Activated naive CD8-positive, alpha-beta T cell treated with anti-CD3 and anti-CD28 coated beads, Interleukin-2, amount 50 U/mL, for 24 hours (primary cell): Measurements from ENCODE around the gene SEC22A.
A peak's percentile ranks its signal among the peaks of the same experiment; 100 is the strongest.

ENCODE experiments used
- ATAC-seq: fragments of 150-1000 bp; cut with Tn5 transposase; one replicate; pipeline ENCODE4 v1.10.0; 2021
- DNase-seq: peaks from one replicate; pipeline ENCODE4 v3.0.0; 2021
- H3K27ac Mint-ChIP-seq: one replicate; pipeline ENCODE4 v1.8.0; 2021; ENCODE audit warnings: mild to moderate bottlenecking, mixed read lengths
- H3K27me3 Mint-ChIP-seq: one replicate; pipeline ENCODE4 v1.8.0; 2021; ENCODE audit warnings: mixed read lengths
- H3K36me3 Mint-ChIP-seq: one replicate; pipeline ENCODE4 v1.8.0; 2021; ENCODE audit warnings: low read depth, mixed read lengths
- H3K4me1 Mint-ChIP-seq: one replicate; pipeline ENCODE4 v1.8.0; 2021; ENCODE audit warnings: mixed read lengths
- H3K4me3 Mint-ChIP-seq: one replicate; pipeline ENCODE4 v1.8.0; 2021; ENCODE audit warnings: mild to moderate bottlenecking, moderate library complexity, mixed read lengths
- H3K9me3 Mint-ChIP-seq: one replicate; pipeline ENCODE4 v1.8.0; 2021; ENCODE audit warnings: mixed read lengths

SEC22A gene

DNA sequence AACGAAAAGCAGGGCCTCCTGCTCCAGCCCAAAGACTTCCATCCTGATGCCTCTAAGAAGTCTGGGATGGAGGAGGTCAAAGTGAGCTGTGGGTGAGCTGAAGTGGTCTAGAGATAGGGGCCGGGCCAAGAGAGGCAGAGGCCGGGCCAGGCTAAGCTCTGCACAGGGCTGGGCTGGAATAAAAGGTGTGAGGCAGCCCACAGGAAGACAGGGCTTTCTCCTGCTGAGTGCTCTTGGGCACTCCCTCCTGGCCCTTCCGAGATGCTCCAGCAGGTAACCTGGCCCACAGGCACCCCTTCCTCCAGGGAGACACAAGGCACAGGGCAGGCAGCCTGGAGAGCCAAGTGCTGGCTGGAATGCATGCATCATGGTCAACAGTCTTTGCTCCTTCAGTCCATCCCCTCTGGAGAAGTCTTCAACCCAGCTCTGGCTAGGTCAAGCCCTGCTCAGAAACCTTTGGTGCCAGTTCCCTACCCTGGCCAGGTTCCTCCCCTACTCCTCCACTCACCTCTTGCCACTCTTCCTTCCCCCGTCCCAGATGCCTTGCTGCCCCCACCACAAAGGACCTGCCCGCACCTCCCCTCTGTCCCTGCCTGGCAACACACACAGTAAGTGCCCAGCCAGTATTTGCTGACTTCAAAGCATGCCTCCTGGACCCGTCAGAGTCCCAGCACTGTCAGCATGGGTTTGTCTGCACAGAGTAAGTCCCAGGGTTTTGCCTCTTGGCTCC is 93.6 kb downstream of the SEC22A start:
- no peak overlapping the region for H3K4me3 Mint-ChIP-seq
- DNase-seq (no peak), ATAC-seq (no peak)
- H3K27ac Mint-ChIP-seq, result no peak overlapping the region
- no peaks in the 10 kb centered on the region for H3K9me3 Mint-ChIP-seq
- no peaks in the 10 kb centered on the region for H3K36me3 Mint-ChIP-seq
- H3K4me1 Mint-ChIP-seq, result no peaks in the 10 kb centered on the region
- H3K27me3 Mint-ChIP-seq, result no peaks in the 10 kb centered on the region

DNA sequence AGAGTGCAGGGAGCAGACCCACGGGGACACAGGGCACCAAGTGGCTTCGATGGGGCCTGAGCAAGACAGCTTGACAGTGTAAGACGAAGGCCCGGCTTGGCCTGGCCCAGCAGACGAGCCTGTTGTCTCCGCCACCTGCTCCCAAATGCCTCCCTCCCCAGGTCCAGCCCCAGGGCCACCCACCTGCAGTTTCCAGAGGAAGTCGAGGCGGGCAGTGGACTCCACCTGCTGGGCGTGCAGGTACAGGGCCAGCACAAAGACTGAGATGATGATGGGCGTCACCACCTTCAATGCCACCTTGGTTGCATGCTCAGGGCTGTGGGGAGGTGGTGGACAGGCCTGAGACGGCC is 94.1 kb downstream of the SEC22A start:
- Mint-ChIP-seq H3K4me1 (no peaks in the 10 kb centered on the region), H3K27me3 (no peaks in the 10 kb centered on the region)
- no peak for ATAC-seq

DNA sequence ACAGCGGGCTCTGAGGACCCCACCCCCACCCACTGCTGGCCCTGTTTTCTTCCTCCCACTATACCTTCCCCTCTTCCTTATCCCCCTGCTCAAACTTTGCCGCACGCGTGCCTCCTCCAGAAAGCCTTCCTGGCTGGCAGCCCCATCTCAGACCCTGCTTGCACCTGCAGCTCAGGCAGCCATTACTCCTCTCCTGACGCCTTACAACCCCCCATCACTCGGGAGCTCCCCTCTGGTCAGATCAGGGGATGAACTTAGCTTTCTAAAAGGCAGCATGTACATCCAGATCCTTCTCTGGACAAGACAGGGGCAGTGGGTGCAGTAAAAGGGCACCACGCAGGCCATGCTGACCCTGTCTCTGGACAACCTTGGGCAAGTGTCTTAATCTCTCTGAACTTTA is 94.5 kb downstream of the SEC22A start:
- Mint-ChIP-seq H3K27me3 (no peaks in the 10 kb centered on the region), H3K4me1 (no peaks in the 10 kb centered on the region), H3K9me3 (no peaks in the 10 kb centered on the region), H3K36me3 (no peaks in the 10 kb centered on the region), H3K4me3 (no peak overlapping the region), H3K27ac (no peak overlapping the region)
- DNase-seq (no peak), ATAC-seq (no peak)

More for the DNA sequence above, 94.1 kb downstream of the SEC22A start:
- no peak overlapping the region for H3K4me3 Mint-ChIP-seq
- no peak for DNase-seq
- H3K27ac Mint-ChIP-seq, result no peak overlapping the region
- no peaks in the 10 kb centered on the region for H3K9me3 Mint-ChIP-seq
- H3K36me3 Mint-ChIP-seq, result no peaks in the 10 kb centered on the region

DNA sequence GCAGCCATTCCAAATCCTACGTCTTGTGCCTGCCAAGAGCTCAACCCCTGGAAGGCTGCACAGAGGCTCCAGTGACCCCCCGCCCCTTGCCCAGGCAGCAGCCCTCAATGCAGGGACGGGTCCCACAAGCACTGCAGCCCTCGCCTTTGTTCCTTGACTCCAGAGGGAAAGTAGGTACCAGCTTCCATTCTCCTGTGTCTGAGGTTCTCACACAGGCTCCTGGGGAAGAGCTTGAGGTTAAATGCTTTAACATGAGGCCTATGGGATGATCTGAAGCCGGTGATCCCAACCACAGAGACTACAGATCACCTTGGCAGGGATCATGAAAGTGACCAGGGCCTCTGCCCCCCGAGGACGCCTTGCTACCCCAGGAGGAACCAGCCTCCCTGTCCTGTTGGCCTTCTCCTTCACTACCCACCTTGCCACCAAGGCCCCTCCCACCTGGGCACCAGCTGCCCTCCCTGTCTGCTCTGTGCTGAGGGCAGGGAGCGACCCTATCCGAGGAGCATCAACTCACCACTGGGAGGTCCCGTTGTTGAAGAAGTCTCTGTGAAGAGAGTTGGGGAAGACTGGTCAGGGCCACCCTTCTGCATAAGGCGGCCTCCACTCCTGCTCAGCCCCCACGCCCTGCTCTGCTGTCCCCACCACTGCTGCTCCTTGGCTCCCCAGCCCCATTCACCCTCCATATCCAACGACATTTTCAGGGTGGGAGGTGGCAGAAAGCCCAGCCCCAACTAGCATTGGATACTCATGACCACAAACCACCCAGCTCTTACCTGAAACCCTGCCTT is 95.3 kb downstream of the SEC22A start:
- Mint-ChIP-seq H3K27me3 (no peaks in the 10 kb centered on the region), H3K9me3 (no peaks in the 10 kb centered on the region), H3K36me3 (no peaks in the 10 kb centered on the region), H3K27ac (no peak overlapping the region), H3K4me1 (no peaks in the 10 kb centered on the region), H3K4me3 (no peak overlapping the region)
- ATAC-seq, result no peak
- DNase-seq, result no peak

DNA sequence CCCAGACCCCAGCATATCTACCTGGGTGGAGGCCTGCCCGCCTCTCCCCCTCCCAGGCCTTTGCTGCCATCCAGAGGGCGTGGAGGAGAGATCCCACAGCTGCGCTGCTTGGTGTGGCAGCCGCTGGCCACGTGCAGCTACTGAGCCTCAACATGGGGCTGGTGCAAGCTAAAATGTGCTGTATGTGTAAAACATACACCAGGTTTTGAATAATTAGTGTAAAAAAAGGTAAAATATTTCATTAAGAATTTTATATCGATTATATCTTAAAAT is 95.8 kb downstream of the SEC22A start:
- H3K27me3 Mint-ChIP-seq, result no peaks in the 10 kb centered on the region
- no peaks in the 10 kb centered on the region for H3K4me1 Mint-ChIP-seq
- DNase-seq (no peak), ATAC-seq (no peak)
- no peaks in the 10 kb centered on the region for H3K36me3 Mint-ChIP-seq
- no peak overlapping the region for H3K27ac Mint-ChIP-seq
- no peaks in the 10 kb centered on the region for H3K9me3 Mint-ChIP-seq
- no peak overlapping the region for H3K4me3 Mint-ChIP-seq

DNA sequence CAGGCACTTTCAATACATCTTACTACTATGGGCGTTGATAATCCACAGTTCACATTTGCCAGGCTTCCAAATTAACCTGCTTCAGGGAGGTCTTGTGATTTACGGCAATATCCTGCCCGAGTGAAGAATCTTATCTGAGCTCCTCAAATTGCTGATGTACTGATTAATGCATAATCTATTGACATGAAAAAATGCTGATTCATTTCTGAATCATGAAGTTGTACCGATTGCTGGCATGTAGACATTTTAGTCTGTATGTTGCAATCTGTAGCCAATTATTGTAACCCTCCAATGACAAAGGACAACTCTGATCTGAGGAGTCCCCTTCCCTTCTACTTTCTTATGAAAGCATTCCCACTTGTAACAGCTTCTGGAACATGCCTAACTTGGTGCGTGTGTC is 97.2 kb downstream of the SEC22A start:
- Mint-ChIP-seq H3K27me3 (no peaks in the 10 kb centered on the region), H3K4me1 (no peaks in the 10 kb centered on the region), H3K9me3 (no peaks in the 10 kb centered on the region), H3K27ac (no peak overlapping the region), H3K4me3 (no peak overlapping the region), H3K36me3 (no peaks in the 10 kb centered on the region)
- ATAC-seq (no peak), DNase-seq (no peak)

DNA sequence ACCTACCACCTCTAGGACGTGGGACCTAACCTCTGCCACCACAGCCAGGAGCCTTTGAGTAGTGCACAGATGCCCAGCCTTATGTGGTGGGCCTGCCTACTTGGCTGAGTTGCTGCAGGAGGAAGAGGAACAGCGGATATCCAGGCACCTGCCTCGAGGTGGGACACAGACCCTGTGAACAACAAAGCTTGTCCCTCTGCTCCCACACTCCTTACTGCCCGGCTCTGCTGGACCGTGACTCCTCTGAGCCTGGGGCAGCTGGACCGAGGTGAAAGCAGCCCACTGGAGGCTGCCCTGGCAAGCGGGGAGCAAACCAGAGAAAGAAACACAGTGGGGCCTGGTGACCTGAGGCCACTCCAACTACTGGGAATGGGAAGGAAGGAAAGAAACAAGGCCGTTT is 97.8 kb downstream of the SEC22A start:
- no peaks in the 10 kb centered on the region for H3K4me1 Mint-ChIP-seq
- H3K27me3 Mint-ChIP-seq, result no peaks in the 10 kb centered on the region
- no peaks in the 10 kb centered on the region for H3K9me3 Mint-ChIP-seq
- no peak overlapping the region for H3K27ac Mint-ChIP-seq
- H3K36me3 Mint-ChIP-seq, result no peaks in the 10 kb centered on the region
- H3K4me3 Mint-ChIP-seq, result no peak overlapping the region
- DNase-seq, result no peak
- ATAC-seq, result no peak

DNA sequence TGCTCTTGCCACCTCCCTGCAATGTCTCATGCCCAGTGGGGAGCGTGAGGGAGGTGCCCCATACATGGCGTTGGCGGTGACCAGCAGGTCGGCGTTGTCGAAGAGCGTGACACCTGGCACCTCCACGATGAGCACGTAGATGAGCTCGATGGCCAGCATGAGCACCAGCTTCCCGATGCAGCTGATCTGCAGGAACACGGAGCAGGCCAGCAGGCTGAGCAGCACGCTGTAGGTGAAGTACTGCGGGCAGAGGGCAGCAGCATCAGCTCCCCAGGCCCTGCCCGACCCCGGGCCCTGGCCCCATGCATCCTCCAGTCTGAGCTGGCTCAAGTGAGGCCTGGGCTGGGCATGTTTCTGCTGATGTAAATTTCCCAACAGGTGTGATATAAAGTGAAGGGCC is 98.3 kb downstream of the SEC22A start:
- no peaks in the 10 kb centered on the region for H3K9me3 Mint-ChIP-seq
- H3K27me3 Mint-ChIP-seq, result no peaks in the 10 kb centered on the region
- ATAC-seq, result no peak
- H3K4me3 Mint-ChIP-seq, result no peak overlapping the region
- H3K36me3 Mint-ChIP-seq, result no peaks in the 10 kb centered on the region
- DNase-seq, result no peak
- no peak overlapping the region for H3K27ac Mint-ChIP-seq
- H3K4me1 Mint-ChIP-seq, result no peaks in the 10 kb centered on the region

DNA sequence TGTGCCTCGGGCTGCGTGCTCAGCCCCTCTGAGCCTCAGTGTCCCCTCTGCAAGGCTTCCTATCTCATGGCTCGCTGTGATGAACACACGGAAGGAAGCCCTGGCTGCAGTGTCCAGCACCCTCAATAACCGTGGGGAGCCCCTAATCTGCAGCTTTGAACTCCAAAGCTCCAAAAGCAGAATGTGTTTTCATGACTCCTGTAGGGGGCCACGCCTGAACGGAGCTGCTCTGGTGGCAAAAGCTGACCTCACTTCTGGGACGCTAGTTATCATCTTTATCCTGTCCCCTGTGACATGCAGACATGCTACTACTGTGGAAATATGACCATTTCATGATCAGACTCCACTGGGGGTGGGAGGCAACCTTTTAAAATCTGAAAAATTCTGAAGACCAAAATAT is 98.8 kb downstream of the SEC22A start:
- ATAC-seq, result no peak
- Mint-ChIP-seq H3K9me3 (no peaks in the 10 kb centered on the region), H3K36me3 (no peaks in the 10 kb centered on the region), H3K4me3 (no peak overlapping the region), H3K4me1 (no peaks in the 10 kb centered on the region), H3K27ac (no peak overlapping the region), H3K27me3 (no peaks in the 10 kb centered on the region)
- no peak for DNase-seq

DNA sequence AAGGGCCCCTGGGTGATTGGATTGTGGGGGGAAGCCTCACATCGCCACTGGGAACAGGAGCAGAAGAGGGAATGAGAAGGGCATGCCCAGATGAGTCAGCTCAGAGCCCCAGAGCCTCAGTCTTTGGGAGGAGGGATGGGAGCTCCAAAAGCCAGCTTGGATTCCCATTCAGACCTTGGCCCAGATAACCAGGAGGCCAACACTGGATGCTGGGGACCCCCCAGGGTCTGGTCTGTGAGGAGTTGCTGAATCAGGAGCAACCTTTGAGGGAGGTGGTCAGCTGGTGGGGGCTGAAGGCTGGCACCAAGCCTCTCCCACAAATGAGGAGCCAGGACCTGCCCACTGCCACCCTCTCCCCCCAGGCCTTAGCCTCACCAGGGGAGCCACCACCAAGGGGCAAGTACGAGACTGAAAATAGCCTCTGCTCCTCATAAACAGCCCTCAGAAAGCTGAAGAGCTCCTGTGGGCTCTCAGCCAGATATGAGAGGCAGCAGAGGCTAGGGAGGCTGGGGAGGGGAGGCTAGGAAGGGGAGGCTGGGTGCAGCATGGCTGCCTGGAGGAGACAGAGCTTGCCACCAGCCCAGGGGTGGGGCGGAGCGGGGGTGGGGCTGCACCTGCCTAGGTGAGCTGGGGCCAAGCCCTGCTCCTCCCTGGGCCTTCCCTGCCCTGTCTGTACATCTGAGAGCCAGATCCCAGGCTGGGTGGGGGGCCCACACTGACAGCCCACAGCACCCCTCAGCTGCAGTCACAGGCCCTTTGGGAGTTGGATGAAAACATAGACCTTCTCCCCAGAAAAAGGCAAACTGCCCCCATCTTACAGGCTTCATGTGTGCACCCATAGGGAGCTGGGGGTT is 99.8 kb downstream of the SEC22A start:
- Mint-ChIP-seq H3K4me3 (no peak overlapping the region), H3K4me1 (no peaks in the 10 kb centered on the region), H3K9me3 (no peaks in the 10 kb centered on the region), H3K27me3 (no peaks in the 10 kb centered on the region), H3K27ac (no peak overlapping the region), H3K36me3 (no peaks in the 10 kb centered on the region)
- ATAC-seq (no peak), DNase-seq (no peak)

DNA sequence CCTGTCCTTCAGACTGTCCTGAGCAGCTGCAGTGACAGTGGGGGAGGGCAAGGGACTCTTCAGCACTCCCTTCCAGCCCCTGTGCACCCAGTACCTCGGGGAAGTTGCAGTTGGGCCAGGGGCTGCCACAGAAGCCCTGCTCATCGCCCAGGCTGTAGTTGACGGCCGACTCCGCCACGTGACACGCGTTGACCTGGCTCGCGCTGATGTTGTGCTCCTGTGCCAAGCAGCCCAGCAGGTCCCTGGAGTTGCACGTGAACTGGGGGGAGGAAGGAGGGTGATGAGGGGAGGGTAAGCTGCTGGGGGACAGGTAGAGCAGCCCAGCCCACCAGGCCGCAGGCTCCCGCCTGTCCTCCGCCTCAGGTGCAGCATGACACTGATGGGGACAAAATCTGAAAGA is 101.2 kb downstream of the SEC22A start:
- Mint-ChIP-seq H3K4me1 (no peaks in the 10 kb centered on the region), H3K9me3 (no peaks in the 10 kb centered on the region), H3K4me3 (no peak overlapping the region), H3K27ac (no peak overlapping the region), H3K27me3 (no peaks in the 10 kb centered on the region), H3K36me3 (no peaks in the 10 kb centered on the region)
- DNase-seq, result no peak
- ATAC-seq, result peak; percentile 17

DNA sequence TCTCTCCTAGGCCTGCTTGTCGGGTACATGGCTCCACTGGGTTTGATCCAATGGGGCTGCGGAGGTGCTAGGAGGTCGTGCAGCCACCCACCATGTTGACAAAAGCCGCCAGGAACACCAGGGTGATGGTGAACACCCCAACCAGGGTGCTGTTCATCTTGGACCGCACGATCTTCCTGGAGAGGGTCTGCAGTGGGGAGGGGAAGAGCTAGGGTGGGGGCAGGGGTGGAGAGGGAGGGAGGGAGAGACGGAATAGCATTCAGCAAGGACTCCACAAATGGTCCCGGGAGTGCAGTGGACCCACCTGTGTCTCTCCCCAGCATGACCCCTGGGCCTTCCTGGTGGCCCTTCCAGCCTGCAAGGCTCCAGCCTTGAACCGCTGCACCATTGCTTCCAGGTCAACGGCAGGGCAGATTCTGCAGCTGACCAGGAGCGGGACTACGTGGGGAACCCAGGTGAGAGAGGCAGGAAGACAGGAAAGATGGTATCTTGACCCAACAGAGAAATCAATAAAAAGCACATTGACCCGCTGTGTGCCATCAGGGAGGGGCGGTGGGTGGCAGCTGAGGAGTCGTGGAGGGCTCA is 102.3 kb downstream of the SEC22A start:
- Mint-ChIP-seq H3K36me3 (no peaks in the 10 kb centered on the region), H3K9me3 (no peaks in the 10 kb centered on the region), H3K4me1 (no peaks in the 10 kb centered on the region), H3K27ac (no peak overlapping the region), H3K27me3 (no peaks in the 10 kb centered on the region), H3K4me3 (no peak overlapping the region)
- DNase-seq, result no peak
- no peak for ATAC-seq

DNA sequence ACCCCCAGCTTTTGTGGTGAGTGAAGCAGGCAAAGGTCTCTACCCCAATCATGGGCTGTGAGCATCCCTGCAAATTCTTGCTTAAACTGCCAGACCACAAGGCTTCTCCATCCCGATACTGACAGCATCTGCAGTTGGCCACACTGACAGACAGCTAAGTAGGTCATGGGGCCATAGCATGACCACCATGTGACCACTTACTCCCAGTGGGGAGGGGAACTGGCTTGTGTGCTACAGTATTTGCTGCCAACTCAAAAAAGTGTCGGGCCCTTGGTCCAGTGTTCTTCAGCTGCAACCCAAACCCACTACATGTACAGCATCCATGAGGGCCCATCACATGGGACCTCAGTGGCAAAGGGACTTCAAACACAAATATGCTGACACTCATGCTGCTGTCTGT is 103.4 kb downstream of the SEC22A start:
- Mint-ChIP-seq H3K27me3 (no peaks in the 10 kb centered on the region), H3K9me3 (no peaks in the 10 kb centered on the region)
- no peak for DNase-seq

DNA sequence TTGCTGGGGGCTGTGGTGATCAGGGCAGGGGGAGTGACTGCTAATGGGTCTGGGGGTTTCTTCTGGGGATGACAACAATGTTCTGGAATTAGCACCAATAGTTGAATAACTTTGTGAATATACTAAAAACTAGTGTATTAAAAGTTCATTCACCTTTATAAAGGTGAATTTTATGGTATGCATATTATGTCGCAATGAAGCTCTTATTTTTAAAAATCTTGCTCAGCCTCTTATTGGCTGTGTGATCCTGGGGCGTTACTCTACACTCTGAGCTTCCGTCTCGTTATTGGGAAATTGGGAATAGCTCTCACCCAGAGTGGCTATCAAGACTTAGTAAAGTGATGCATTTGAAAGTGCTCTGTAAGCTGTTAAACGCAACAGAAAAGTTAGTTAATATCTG is 105.3 kb downstream of the SEC22A start:
- H3K27me3 Mint-ChIP-seq, result no peaks in the 10 kb centered on the region
- H3K4me1 Mint-ChIP-seq, result no peaks in the 10 kb centered on the region
- no peak overlapping the region for H3K4me3 Mint-ChIP-seq
- no peak for ATAC-seq
- no peaks in the 10 kb centered on the region for H3K9me3 Mint-ChIP-seq
- DNase-seq, result no peak
- H3K27ac Mint-ChIP-seq, result no peak overlapping the region
- no peaks in the 10 kb centered on the region for H3K36me3 Mint-ChIP-seq

More for the DNA sequence above, 103.4 kb downstream of the SEC22A start:
- H3K4me3 Mint-ChIP-seq, result no peak overlapping the region
- ATAC-seq, result no peak
- no peak overlapping the region for H3K27ac Mint-ChIP-seq
- H3K36me3 Mint-ChIP-seq, result no peaks in the 10 kb centered on the region
- H3K4me1 Mint-ChIP-seq, result no peaks in the 10 kb centered on the region

DNA sequence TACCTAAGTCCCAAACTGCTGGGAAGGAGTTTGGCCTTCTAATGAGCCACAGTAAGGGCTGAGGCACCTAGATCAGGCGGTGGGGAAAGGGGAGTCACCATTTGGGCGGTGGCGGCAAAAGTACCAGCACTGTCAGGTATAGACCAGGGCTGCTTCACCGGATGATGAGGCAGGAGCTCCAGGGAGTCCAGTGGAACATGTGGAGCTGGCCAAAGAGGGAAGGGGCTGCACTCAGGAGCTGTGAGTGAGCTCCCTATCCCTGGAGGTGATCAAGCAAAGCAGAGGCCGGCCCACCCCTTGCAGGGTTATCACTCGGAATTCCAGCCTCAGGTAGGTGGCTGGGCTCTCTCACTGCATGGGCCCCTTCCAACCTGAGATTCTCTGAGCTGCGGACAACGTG is 108.4 kb downstream of the SEC22A start:
- peaks cover 4% of the 10 kb centered on the region for H3K27me3 Mint-ChIP-seq
- H3K36me3 Mint-ChIP-seq, result no peaks in the 10 kb centered on the region
- no peak for ATAC-seq
- no peak for DNase-seq
- H3K4me3 Mint-ChIP-seq, result no peak overlapping the region
- H3K27ac Mint-ChIP-seq, result no peak overlapping the region
- H3K4me1 Mint-ChIP-seq, result no peaks in the 10 kb centered on the region
- H3K9me3 Mint-ChIP-seq, result no peaks in the 10 kb centered on the region
